ENCODE results near the gene HIVEP3. TPM values are rescaled to one million over a fixed set of nuclear protein-coding genes. Genes with fewer than 3 reads are reported as not detected.

Gene HIVEP3
- total RNA-seq, 2 donors from 2014 or later: 17.9 to 32.0 TPM

DNA sequence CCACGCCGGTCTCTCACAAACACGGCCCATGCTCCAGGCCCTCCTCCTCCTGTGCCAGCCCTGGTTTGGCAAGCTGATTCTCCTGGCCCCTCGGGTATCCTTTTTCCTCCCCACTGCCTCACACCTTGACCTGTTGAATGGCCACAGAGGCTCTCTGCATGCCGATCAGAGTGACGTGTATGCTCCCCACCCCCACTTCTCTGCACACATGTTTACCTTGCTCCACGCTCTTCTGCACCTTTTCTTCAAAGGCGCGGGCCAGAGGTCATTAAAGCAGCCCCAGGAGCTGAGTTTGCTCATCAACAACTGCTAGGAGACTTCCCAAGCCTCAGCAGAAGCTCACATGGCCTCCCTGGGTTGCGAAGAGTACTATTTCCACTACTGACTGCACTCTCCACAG, 295.0 kb downstream of the HIVEP3 start:
- ATAC-seq: no peak
- Mint-ChIP-seq H3K36me3 (no peaks in the 10 kb centered on the region), H3K4me1 (ENCODE audit: low read depth in 2 of 2) (peaks cover 32 to 41% of the 10 kb centered on the region in 2 donors), H3K27ac (peak overlapping the region in 1 of 2 donors; percentile 64), H3K27me3 (no peaks in the 10 kb centered on the region), H3K9me3 (no peaks in the 10 kb centered on the region), H3K4me3 (no peak overlapping the region)
- DNase-seq (ENCODE audit: low spot score): no peak

DNA sequence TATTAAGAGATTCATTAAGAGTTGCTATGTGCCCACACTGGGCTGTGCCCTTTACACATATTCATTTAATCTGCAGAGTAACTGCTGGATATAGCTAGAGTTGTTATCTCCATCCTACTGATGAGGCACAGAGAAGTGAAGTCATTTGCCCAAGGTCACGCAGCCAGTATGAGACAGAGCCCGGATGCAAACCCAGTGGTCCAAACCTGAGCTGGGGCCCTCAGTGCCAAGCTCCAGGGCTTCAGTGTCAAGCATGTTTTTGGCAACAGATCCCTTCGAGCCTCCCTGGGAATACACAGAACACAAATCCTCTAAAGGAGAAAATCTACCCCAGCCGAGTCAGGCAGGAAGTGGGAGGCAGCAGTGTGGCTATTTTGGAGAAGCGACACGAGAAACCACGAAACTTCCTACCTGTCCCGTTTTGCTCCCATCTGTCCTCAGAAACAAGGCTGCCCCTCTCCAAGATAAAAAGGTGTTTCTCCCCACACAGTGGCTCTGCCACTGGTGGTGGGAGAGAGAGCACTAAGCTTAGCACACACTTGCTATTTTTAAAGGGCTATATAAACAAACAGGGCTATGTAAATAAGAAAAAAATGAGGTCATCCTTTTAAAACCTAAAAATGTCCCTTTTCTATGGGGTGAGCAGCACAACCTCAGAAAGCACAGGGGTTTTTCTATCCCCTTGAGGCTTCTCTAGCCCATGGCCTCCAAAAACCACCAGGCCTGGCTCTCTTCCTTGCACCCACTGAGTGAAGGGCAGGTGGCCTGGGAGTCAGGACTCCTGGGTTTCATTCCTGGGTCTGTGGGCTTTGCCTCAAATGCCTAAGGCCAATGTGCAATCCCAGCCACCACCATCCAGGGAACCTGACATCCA, 295.6 kb downstream of the HIVEP3 start:
- ATAC-seq (peak in 1 of 2 donors; percentile 39), DNase-seq (ENCODE audit: low spot score) (peak; percentile 42)
- Mint-ChIP-seq H3K36me3 (no peaks in the 10 kb centered on the region), H3K4me3 (no peak overlapping the region), H3K27me3 (no peaks in the 10 kb centered on the region), H3K4me1 (ENCODE audit: low read depth in 2 of 2) (peaks cover 32 to 39% of the 10 kb centered on the region in 2 donors), H3K9me3 (no peaks in the 10 kb centered on the region), H3K27ac (peak overlapping the region in 1 of 2 donors; percentile 64)

DNA sequence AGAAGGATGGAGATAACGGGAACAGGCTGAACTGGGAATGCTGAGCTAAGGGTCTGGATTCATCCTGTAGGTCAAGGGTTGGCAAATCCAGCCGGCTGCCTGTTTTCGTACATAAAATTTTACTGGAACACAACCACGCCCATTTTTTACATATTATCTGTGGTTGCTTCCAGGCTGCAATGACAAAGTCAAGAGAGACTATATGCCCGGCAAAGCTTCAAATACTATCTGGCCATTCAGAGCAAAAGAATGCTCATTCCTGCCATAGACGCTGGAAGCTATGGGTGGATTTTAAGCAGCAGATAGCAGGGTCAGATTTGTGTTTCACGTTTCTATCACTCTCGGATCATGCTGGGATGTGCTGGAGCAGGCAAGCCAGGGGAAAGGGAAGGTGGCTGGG, 296.3 kb downstream of the HIVEP3 start:
- Mint-ChIP-seq H3K4me1 (ENCODE audit: low read depth in 2 of 2) (peaks cover 32 to 34% of the 10 kb centered on the region in 2 donors), H3K9me3 (no peaks in the 10 kb centered on the region), H3K27ac (no peak overlapping the region), H3K36me3 (no peaks in the 10 kb centered on the region), H3K27me3 (no peaks in the 10 kb centered on the region), H3K4me3 (no peak overlapping the region)
- no peak for ATAC-seq
- no peak for DNase-seq (ENCODE audit: low spot score)

DNA sequence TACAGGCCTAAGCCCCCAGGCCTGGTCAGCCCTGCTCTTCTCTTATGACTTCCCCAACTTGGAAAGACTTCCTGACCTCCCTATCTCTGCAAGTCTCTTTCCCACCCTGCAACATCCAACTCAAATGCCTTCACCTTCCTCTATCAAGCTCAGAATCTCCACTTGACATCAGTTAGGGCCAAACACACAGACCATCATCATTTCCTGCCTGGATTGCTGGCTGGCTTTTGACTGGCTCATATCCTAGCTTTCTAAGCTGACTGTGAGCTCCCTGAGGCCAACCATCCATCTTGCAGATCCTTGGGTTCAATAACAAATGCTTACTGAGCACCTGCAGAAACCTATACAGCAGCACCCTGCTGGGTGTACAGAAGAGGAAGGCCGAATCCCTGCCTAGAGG, 296.9 kb downstream of the HIVEP3 start:
- H3K27ac Mint-ChIP-seq: no peak overlapping the region
- no peaks in the 10 kb centered on the region for H3K9me3 Mint-ChIP-seq
- H3K4me3 Mint-ChIP-seq: no peak overlapping the region
- no peaks in the 10 kb centered on the region for H3K27me3 Mint-ChIP-seq
- DNase-seq (ENCODE audit: low spot score): no peak
- peaks cover 32 to 34% of the 10 kb centered on the region in 2 donors for H3K4me1 Mint-ChIP-seq (ENCODE audit: low read depth in 2 of 2)
- no peaks in the 10 kb centered on the region for H3K36me3 Mint-ChIP-seq
- no peak for ATAC-seq

DNA sequence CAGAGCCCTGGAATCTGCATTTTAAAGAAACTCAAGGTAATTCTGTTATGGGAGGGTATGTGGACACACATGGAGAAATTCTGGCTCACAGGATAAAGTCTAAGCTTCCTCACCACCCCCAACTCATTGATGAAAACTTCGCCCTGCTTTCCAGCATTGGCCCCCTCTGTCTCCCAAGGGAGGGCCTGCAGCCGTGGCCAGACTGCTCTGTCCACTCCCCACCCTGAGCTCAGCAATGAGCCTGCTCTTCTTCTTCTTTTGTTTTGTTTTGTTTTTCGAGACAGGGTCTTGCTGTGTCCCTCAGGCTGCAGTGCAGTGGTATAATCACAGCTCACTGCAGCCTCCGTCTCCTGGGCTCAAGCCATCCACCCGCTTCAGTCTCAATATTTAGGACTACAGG, 297.5 kb downstream of the HIVEP3 start:
- DNase-seq (ENCODE audit: low spot score): peak; percentile 29
- Mint-ChIP-seq H3K36me3 (no peaks in the 10 kb centered on the region), H3K4me1 (ENCODE audit: low read depth in 2 of 2) (peaks cover 31 to 32% of the 10 kb centered on the region in 2 donors), H3K27me3 (no peaks in the 10 kb centered on the region), H3K4me3 (no peak overlapping the region), H3K9me3 (no peaks in the 10 kb centered on the region), H3K27ac (peak overlapping the region in 1 of 2 donors; percentile 37)
- ATAC-seq: no peak

DNA sequence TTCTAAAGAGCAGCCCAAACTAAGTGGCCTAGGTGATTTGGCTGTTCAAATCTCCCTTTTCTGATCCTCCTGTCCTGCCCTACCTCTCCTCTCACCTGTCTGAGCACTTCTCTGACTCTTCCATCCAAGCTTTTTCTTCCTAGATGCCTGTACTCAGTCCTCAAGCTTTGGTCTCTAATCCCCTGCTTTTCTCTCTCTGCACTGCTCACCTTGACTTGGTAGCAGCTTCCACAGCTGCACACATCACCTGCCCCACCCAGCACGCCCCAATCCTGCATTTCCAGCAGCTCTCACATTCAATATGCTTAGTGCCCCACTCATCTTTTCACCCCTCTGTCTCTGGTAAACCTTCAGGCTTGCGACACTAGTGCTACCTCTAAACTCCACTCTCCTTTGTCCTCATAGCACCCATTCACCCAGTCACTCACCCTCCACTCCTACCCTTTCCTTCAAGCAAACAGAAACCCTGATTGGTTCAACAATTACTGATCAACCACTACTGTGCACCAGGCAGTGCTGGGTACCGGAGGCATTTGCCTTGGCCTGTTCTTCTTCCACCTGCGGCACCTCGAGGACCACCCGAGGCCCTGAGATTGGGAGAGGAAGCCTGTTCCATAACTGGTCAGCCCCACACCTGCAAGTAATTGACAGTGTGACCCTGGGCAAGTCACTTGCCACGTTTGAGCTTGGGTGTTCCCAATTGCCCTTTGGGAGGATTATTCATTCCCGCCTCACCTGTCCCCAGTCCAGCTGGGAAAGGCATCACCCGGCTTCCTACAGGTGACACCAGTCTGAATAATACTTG, 298.2 kb downstream of the HIVEP3 start:
- peaks cover 34 to 39% of the 10 kb centered on the region in 2 donors for H3K4me1 Mint-ChIP-seq (ENCODE audit: low read depth in 2 of 2)
- DNase-seq (ENCODE audit: low spot score) (peak; percentile 15), ATAC-seq (no peak)
- H3K9me3 Mint-ChIP-seq: no peaks in the 10 kb centered on the region
- H3K36me3 Mint-ChIP-seq: no peaks in the 10 kb centered on the region
- no peak overlapping the region for H3K4me3 Mint-ChIP-seq
- no peaks in the 10 kb centered on the region for H3K27me3 Mint-ChIP-seq
- H3K27ac Mint-ChIP-seq: peak overlapping the region in 1 of 2 donors; percentile 37

DNA sequence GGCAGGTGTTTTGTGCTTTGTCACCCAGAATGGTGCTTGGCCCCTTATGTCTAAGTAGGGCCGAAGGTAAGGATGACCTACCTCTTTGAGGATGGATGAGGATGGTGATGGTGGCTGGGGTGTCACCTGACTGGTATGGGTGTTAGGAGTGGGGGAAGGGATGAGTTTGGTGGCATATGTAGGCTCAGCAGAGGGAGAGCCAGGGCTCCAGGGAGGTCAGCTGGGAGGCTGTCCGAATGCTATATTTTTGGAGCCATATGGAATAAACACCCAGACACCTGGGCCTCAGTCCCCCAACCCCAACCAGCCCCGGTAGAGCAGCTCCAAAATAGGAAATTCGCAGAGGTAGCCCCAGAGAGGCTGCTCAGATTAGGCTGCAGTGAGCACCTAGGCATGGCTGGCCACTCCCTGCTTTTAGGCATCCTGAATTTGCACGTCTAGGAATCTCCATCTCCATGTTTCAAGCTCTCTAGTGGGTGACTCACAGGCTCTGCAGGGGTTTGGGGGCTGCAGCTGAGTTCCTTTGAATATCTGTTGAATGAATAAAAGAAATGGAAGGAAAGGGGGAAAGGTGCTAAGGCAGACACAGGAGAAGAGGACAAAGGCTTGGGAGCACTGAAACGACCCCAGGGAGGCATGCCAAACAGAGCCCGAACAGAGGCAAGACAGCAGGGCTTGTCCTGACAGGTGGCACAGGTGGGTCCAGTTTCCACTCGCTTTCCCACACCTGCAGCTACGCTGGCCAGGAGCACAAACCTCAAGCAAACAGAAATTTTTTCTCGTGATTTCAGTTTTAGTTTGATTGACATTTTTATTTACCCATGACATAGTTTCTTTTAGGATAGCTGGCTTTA, 299.0 kb downstream of the HIVEP3 start:
- ATAC-seq (no peak), DNase-seq (ENCODE audit: low spot score) (peak; percentile 28)
- Mint-ChIP-seq H3K27me3 (no peaks in the 10 kb centered on the region), H3K4me1 (ENCODE audit: low read depth in 2 of 2) (peaks cover 38 to 43% of the 10 kb centered on the region in 2 donors), H3K27ac (peak overlapping the region in 1 of 2 donors; percentile 37), H3K4me3 (no peak overlapping the region), H3K36me3 (no peaks in the 10 kb centered on the region), H3K9me3 (no peaks in the 10 kb centered on the region)

DNA sequence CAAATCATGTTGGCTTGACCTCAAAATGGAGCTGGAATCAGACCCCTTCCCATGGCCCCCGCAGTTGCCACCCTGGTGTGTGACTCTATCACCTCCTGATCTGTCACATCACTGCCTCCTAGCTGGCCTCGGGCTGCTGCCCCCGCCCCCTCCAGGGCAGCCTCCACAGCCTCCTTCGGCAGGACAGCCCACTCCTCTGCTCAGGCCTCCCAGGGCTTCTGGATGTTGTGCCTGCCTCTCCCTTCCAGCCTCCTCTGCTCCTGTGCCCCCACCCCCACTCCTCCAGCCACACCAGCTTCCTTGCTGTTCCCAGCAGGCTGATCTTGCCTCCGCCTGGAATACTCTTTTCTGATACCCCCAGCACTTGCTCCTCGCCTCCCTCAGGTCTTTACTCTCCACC, 299.9 kb downstream of the HIVEP3 start:
- Mint-ChIP-seq H3K36me3 (no peaks in the 10 kb centered on the region), H3K27me3 (no peaks in the 10 kb centered on the region), H3K4me1 (ENCODE audit: low read depth in 2 of 2) (peaks cover 37 to 40% of the 10 kb centered on the region in 2 donors), H3K27ac (no peak overlapping the region), H3K9me3 (no peaks in the 10 kb centered on the region), H3K4me3 (no peak overlapping the region)
- peak; percentile 46 for DNase-seq (ENCODE audit: low spot score)
- no peak for ATAC-seq

DNA sequence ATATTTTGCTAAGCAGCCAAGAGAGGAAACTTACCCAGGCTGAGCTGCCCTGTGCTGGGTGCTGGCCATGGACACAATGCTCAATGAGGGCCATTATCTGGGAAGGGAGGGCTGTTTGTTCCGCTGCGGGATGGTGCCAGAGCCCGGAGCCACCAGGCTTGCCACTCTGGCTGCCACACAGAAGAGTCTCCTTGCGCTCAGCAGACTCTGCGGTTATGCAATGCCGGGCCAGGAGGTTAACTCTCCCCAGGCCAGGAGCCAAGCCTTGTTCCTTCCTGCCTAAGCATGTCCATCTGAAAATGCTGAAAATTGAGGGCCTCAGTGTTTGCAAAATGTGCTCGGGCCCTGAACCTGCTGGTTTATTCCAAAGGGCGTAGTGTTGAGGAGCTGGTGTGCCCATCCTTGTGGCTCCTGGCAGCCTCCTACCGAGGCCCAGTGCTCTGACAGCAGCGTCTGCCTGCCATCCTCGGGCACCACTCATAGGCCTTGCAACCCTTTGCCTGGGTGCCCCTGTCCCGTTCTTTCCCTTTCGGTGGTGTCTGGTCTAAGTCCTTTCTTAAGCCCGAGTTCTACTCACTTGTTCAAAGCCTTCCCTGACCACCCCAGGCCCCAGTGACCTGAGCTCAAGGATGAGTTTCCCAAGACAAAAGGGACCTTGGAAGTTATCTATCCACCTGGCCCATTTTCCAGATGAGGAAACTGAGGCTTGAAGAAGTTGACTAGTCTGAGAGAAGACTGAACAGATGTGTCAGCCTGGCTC, 300.5 kb downstream of the HIVEP3 start:
- Mint-ChIP-seq H3K9me3 (no peaks in the 10 kb centered on the region), H3K4me1 (ENCODE audit: low read depth in 2 of 2) (peaks cover 32 to 41% of the 10 kb centered on the region in 2 donors), H3K27ac (no peak overlapping the region), H3K36me3 (no peaks in the 10 kb centered on the region), H3K27me3 (no peaks in the 10 kb centered on the region), H3K4me3 (no peak overlapping the region)
- ATAC-seq: no peak
- DNase-seq (ENCODE audit: low spot score): peak; percentile 39

DNA sequence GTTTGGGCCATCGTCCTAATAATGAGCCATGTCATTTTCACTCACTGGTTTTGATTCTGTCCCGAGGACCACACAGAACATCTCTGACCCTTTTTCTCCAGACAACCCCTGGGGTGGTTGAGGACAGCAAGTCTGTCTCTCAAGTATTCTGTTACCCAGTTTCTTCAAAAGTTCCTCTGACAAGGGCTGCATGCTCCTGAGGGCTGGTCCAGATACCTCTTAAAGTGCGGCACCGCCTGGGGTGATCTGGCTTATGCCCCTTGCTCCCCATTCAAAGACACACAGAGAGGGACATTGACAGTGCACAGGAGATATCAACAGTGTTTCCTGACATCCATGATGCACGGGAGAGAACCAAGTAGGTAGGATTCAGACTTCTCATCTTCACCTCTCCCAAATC, 301.4 kb downstream of the HIVEP3 start:
- H3K4me3 Mint-ChIP-seq: no peak overlapping the region

DNA sequence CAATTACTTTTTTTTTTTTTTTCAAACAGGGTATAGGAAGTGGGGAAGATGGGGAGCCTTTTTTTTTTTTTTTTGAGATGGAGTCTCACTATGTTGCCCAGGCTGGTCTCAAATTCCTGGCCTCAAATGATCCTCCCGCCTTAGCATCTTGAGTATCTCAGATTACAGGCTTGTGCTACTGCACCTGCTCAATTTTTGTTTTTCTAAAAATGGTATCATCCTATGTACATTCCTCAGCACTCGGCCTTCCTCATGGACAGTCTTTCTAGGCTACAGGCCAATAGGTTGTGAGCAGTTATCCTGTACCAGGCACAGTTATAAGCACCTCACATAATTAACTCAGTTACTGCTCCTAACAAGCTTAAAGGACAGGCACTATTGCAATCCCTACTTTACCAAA, 302.2 kb downstream of the HIVEP3 start:
- DNase-seq (ENCODE audit: low spot score) (peak; percentile 5), ATAC-seq (no peak)
- H3K27me3 Mint-ChIP-seq: no peaks in the 10 kb centered on the region
- H3K4me1 Mint-ChIP-seq (ENCODE audit: low read depth in 2 of 2): peaks cover 15 to 27% of the 10 kb centered on the region in 2 donors
- no peaks in the 10 kb centered on the region for H3K9me3 Mint-ChIP-seq
- H3K36me3 Mint-ChIP-seq: no peaks in the 10 kb centered on the region
- H3K4me3 Mint-ChIP-seq: no peak overlapping the region
- no peak overlapping the region for H3K27ac Mint-ChIP-seq

More for the DNA sequence above, 301.4 kb downstream of the HIVEP3 start:
- Mint-ChIP-seq H3K36me3 (no peaks in the 10 kb centered on the region), H3K4me1 (ENCODE audit: low read depth in 2 of 2) (peaks cover 23 to 33% of the 10 kb centered on the region in 2 donors), H3K27me3 (no peaks in the 10 kb centered on the region), H3K9me3 (no peaks in the 10 kb centered on the region), H3K27ac (no peak overlapping the region)
- peak; percentile 15 for DNase-seq (ENCODE audit: low spot score)
- ATAC-seq: no peak

DNA sequence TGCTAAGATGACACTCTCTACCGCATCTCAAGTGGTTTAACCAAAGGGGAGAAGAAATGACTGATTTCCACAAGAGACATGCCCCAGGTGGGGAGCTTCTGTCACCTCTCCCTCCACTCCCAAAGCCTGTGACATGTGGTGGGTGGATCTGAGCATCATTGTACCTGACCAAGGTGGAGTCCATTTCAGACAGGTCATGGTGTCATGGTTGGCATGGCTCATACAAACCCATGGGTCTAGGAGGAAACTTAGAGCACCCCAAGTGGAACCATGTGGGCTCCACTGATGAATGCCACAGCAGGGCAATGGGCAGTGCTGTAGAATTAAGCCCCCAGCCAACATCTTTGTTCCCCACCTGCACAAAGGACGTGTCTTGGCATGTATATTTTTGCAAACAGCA, 302.7 kb downstream of the HIVEP3 start:
- peaks cover 11 to 23% of the 10 kb centered on the region in 2 donors for H3K4me1 Mint-ChIP-seq (ENCODE audit: low read depth in 2 of 2)
- DNase-seq (ENCODE audit: low spot score) (peak; percentile 28), ATAC-seq (no peak)
- H3K9me3 Mint-ChIP-seq: no peaks in the 10 kb centered on the region
- no peak overlapping the region for H3K4me3 Mint-ChIP-seq
- no peaks in the 10 kb centered on the region for H3K36me3 Mint-ChIP-seq
- no peak overlapping the region for H3K27ac Mint-ChIP-seq
- no peaks in the 10 kb centered on the region for H3K27me3 Mint-ChIP-seq

DNA sequence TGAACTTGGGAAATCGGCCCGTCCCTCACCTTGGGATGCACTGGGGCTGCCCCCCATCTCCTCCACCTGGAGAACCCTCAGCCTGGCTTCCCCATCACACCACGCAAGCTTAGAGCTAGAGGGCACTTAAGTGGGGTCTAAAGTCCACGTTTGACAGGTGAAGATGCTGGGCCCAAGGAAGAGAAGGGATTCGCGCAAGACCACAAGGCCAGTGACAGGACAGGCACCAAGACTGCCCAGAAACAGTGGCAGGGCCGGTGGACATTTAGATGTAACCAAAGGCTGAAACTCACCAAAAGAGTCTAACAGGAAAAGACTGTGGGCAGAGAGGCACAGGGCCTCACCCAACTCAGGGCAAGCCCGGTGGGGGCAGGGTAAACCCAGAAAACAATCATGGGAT, 303.4 kb downstream of the HIVEP3 start:
- no peaks in the 10 kb centered on the region for H3K9me3 Mint-ChIP-seq
- ATAC-seq: no peak
- H3K27me3 Mint-ChIP-seq: no peaks in the 10 kb centered on the region
- H3K4me1 Mint-ChIP-seq (ENCODE audit: low read depth in 2 of 2): peaks cover 11 to 19% of the 10 kb centered on the region in 2 donors
- no peak overlapping the region for H3K4me3 Mint-ChIP-seq
- DNase-seq (ENCODE audit: low spot score): peak; percentile 41
- peak overlapping the region in 1 of 2 donors; percentile 75 for H3K27ac Mint-ChIP-seq
- H3K36me3 Mint-ChIP-seq: no peaks in the 10 kb centered on the region
